ENCODE results near the gene RAD21L1.

RAD21L1 gene

DNA sequence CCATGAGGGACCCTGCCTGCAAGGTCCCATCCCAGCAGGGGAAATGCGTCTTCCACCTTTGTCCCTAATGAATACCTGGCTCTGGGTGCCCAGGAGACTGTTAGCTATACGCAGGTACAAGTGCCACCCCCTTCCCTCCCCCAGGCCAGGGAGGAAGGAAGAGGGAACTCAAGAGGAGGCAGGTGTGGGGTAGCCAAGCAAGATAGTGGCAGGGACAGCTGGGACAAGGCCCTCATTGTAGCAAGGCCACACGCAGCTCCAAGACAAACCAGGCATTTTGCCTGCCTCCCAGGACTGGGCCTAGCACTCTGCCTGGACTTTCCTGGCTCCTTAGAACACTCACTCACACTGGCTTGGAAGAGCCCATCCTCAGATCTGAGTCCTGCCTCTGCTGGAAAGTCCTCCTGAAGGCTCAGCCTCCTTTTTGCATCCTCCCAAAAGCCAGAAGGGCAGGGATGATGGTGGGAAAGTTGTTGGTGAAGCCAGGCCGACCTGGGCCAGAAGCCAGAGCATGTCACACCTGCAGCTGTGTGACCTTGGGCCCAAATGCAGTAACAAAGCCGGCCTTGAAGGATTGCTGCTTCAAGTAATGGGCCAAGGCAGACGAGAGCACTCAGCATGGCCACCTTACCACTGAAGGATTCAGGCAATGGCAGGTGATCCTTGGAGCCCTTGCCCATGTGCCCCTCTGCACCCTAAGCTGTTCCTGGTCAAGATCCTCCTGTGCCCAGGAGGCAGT lies 68.0 kb downstream of the RAD21L1 start:
- no peak for DNase-seq (ENCODE audit: low read depth in 3 of 3, low spot score in 1 of 3)

DNA sequence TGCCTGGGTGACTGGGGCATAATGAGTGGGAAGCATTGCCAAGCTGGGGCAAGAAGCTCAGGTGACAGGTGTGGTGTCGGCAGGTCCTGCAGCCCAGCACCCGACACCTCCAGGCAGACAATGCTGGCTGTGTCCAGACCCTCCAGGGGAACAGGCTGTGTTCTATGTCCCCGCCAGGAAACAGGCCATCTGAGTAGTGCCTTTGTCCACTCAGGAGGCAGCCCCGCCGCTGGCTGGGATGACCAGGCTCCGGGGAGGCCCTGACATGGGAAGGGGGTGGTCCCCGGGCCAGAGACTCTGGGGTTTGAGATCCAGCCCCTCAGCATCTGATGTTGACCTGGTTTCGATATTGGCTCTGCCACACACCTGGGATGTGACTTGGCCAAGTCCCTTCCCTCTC lies 68.7 kb downstream of the RAD21L1 start:
- no peak for DNase-seq (ENCODE audit: low read depth in 3 of 3, low spot score in 1 of 3)

DNA sequence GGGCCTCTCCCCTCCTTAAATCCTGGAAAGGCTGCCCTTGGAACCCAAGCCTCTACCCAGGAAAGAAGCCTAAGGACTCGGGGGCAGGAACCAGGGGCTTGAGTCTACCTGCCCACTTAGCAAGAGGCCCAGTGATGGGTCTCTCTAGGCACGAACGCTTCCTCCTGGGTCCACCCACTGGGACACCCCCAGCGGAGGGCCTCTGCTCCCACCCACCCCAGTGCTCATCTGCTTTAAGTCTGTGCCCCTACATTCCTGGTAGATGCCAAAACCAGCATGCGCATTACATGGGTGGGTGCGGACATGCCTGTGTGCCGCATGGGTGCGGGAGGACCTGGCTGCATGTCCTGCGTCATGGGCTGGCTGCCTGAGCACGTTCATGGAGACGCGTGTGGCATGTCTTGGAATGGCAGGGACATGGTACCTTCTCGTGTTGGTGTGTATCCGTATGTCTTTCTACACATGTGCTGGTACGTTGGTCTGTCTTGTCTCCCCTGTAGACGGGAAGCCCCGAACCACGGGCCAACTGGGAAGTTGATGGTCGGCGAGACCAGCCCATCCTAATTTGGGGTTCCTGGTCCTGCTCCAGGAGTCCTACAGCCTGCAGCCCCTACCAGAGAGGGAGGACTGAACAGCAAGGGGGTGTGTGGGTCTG lies 69.6 kb downstream of the RAD21L1 start:
- no peak for DNase-seq (ENCODE audit: low read depth in 3 of 3, low spot score in 1 of 3)

GRCh38 chr20:1296117-1296610 lies 70.3 kb downstream of the RAD21L1 start:
- DNase-seq (ENCODE audit: low read depth in 3 of 3, low spot score in 1 of 3) = no peak

DNA sequence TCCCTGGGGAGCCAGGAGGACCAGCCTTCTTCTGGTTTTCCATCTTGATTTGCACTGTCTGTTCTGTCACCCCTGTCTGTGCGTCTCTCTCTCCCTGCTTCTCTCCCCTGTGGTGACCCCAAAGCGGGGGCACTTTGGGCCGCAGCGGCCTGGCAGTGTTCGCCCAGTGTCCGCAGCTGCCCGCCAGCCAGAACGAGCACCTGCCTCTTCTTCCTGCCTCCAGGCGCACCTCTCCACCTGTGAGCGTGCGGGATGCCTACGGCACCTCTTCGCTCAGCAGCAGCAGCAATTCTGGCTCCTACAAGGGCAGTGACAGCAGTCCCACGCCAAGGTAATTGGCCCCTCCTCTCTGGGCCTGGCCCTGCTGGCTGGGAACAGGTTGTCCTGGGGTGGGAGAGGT lies 71.1 kb downstream of the RAD21L1 start:
- DNase-seq (ENCODE audit: low read depth in 3 of 3, low spot score in 1 of 3) = no peak

GRCh38 chr20:1297486-1297885 lies 71.6 kb downstream of the RAD21L1 start:
- DNase-seq (ENCODE audit: low read depth in 3 of 3, low spot score in 1 of 3) = no peak

- no peak for DNase-seq (ENCODE audit: low read depth in 3 of 3, low spot score in 1 of 3)
Observed at GRCh38 chr20:1298166-1298565, 72.3 kb downstream of the RAD21L1 start.

DNA sequence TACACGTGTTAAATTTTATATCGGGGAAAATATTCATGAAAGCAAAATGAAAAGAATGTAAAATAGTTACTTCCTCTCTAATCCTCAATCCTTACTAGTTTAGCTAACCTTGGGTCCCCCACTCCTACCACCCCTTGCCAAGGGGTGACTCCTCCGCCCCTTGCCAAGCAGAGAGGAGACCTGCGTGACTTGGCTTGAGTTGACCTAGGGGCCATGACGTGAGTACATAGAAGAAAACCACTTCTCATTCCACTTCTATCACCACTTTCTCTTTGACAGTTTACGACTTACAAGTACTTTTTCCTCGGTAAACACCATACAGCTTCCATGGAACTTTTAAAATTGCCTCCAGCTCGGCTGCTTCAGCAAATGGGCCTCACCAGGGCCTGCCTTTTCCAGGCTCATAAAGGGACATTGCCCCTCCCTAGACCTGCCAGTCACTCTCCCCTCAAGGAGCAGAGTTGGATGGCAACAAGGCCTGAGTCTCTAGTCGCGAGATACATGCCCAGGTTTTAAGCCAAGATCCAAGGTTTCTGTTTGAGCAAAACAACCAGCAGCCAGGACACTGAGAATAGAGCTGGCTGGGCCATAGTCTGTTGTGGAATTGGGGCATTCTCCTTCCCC lies 73.2 kb downstream of the RAD21L1 start:
- no peak for DNase-seq (ENCODE audit: low read depth in 3 of 3, low spot score in 1 of 3)

DNA sequence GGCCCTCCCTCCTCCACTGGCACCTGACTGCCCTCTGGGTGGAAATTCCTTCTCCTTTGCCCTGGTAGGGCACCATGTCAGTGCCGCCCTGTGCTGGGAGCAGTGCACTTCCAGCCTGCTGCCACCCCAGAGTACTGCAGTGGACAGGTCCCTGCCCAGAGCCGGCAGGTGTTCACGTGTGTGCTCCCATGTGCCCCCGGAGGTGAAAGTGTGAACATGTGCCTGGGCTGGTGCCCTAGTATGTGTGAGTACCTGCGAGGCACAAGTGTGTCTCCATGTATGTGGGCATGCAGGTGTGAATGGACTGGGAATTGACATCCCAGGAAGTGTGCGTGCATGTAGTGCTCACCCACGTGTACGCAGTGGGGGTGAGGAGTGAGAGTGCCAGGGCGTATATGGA lies 73.7 kb downstream of the RAD21L1 start:
- DNase-seq (ENCODE audit: low read depth in 3 of 3, low spot score in 1 of 3) = no peak

DNA sequence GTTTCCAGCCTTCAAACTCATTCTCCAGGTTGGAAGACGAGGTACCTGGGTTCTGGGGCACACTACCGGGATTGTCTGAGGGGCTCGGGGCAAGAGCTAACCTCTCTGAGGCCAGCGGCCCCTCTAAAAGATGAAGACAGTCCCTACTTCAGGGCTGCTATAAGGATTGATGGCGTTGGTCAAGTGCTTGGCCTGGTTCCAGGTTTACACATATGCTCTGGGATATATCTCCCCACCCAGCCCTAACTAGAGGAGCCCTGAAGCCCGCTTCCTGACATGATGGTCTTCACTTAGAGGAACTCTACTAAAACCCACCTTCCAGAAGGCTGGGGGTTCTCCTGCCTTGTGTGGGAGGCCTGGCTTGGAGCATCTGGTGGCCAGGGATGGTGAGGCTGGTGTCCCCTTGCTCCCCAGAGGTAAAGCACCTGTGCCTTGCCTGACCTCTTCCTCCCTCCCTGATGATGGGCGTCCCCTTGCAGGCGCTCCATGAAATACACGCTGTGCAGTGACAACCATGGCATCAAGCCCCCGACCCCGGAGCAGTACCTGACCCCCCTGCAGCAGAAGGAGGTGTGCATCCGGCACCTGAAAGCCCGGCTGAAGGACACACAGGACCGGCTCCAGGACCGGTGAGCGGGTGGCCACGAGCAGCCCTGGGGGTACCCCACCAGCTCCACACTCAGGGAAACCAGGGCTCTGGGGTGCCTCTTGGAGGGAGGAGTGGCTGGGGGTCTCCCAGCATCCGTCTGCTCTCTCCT lies 74.4 kb downstream of the RAD21L1 start:
- no peak for DNase-seq (ENCODE audit: low read depth in 3 of 3, low spot score in 1 of 3)

- DNase-seq (ENCODE audit: low read depth in 3 of 3, low spot score in 1 of 3) = peak in 1 of 3 donors; percentile 21
Observed at GRCh38 chr20:1301031-1301529, 75.2 kb downstream of the RAD21L1 start.

DNA sequence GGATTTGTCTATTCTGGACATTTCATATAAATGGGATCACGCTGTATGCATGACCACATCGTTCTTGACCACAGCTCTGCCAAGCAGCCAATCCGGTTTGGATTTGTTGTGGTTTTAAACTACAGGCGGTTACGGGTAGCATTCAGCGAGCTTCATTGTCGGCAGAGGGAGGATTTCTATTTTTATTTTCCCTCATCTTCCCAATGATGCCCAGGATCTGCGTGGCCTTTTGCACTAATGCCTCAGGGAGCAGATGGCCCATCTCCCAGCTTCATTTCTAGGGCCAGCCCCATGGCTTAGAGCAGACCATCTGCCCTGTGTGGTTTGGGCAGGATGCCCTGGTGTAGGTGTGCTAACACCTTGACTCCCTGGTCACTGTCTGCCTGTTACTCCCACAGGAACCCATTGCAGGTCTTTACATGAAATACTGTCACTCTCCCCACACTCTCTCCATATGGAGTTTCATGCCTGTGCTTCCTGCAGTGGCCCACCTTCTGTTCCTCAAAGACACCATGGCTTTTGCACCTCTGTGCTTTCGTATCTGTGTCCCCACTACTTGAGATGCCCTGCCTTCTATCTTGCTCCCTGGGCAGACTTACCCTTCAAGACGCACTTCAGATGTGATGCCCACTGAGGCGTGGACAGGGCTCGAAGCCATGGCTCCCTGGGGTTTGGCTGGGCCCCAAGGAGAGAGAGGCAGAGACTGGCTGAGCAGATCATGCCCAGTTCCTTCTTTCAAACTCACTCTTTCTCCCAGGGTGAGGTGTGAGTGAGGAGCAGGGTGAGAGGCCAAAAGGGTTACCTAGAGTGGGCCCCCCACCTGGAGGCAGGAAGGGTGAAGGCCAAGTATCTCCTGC lies 77.1 kb downstream of the RAD21L1 start:
- DNase-seq (ENCODE audit: low read depth in 3 of 3, low spot score in 1 of 3) = no peak

DNA sequence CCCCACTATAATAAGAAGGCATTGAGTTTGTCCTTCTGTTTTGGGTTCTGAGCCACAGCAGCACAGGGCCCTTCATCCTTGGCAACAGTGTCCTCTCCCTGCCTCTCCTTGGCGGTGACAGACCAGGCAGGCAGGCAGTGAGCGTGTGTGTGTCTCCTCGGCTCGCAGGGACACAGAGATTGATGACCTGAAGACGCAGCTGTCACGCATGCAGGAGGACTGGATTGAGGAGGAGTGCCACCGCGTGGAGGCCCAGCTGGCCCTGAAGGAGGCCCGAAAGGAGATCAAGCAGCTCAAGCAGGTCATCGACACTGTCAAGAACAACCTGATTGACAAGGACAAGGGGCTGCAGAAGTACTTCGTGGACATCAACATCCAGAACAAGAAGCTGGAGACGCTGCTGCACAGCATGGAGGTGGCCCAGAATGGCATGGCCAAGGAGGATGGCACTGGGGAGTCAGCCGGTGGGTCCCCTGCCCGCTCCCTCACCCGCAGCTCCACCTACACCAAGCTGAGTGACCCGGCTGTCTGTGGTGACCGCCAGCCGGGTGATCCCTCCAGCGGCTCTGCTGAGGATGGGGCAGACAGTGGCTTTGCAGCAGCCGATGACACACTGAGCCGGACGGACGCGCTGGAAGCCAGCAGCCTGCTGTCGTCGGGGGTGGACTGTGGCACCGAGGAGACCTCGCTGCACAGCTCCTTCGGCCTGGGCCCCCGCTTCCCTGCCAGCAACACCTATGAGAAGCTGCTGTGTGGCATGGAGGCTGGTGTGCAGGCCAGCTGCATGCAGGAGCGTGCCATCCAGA lies 79.1 kb downstream of the RAD21L1 start:
- DNase-seq (ENCODE audit: low read depth in 3 of 3, low spot score in 1 of 3) = no peak
